ENCODE results near the gene COQ4.

COQ4 gene

DNA sequence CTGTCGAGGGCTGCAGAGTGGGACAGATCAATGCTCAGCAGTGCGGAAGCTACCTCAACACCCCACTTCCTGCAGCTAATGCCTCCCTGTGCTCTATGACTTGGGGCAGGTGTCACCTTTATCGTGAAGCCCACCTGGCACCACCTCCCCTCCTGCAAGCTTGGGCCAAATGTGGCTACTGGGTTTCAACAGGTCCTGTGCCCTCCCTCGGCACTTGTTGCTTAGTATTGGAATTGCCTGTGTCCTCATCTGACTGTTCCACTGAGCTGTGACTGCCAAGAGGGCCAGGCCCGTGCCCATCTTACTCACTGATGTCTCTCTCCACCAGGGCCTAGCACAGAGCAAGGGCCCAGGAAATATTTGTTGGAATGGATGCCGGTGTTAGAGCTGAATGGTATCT is 27.1 kb downstream of the COQ4 start:
- no peaks in the 10 kb centered on the region for H3F3A ChIP-seq (ENCODE audit: low read depth)
- no peaks in the 10 kb centered on the region for H4K20me1 ChIP-seq (ENCODE audit: insufficient read depth, low read length, poor library complexity, severe bottlenecking)
- H3K36me3 ChIP-seq (ENCODE audit: insufficient read depth, low read length), result peaks cover 3% of the 10 kb centered on the region; the same call in 1 of the 2 replicates
- no peak overlapping the region for H3K4me3 ChIP-seq (ENCODE audit: low read length, poor library complexity, severe bottlenecking)
- no peaks in the 10 kb centered on the region for H3K4me1 ChIP-seq (ENCODE audit: insufficient read depth, low read length, poor library complexity, severe bottlenecking)
- no peaks in the 10 kb centered on the region for H3K9me3 ChIP-seq (ENCODE audit: insufficient read depth, low read depth, low read length)
- TF ChIP-seq EZH2phosphoT487 (IDR thresholded peaks at IDR 0.05; ENCODE audit: borderline replicate concordance), result no peak
- TF ChIP-seq, protein P1, sequence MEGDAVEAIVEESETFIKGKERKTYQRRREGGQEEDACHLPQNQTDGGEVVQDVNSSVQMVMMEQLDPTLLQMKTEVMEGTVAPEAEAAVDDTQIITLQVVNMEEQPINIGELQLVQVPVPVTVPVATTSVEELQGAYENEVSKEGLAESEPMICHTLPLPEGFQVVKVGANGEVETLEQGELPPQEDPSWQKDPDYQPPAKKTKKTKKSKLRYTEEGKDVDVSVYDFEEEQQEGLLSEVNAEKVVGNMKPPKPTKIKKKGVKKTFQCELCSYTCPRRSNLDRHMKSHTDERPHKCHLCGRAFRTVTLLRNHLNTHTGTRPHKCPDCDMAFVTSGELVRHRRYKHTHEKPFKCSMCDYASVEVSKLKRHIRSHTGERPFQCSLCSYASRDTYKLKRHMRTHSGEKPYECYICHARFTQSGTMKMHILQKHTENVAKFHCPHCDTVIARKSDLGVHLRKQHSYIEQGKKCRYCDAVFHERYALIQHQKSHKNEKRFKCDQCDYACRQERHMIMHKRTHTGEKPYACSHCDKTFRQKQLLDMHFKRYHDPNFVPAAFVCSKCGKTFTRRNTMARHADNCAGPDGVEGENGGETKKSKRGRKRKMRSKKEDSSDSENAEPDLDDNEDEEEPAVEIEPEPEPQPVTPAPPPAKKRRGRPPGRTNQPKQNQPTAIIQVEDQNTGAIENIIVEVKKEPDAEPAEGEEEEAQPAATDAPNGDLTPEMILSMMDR (conservative IDR thresholded peaks at IDR 0.05; ENCODE audit: low read length), result no peak
- H3K4me2 ChIP-seq (ENCODE audit: low read depth, low read length, poor library complexity, severe bottlenecking), result no peak overlapping the region
- H2AFZ ChIP-seq (ENCODE audit: low read length), result no peak overlapping the region
- H3K27me3 ChIP-seq (ENCODE audit: insufficient read depth, low read length, poor library complexity, severe bottlenecking), result no peaks in the 10 kb centered on the region
- H3K9me2 ChIP-seq (replicated peaks; ENCODE audit: low read depth, low read length), result no peaks in the 10 kb centered on the region
- no peaks in the 10 kb centered on the region for H3K79me2 ChIP-seq (ENCODE audit: insufficient read depth, low read length)
- no peak overlapping the region for H3K9ac ChIP-seq (ENCODE audit: low read depth, low read length, poor library complexity, severe bottlenecking)

DNA sequence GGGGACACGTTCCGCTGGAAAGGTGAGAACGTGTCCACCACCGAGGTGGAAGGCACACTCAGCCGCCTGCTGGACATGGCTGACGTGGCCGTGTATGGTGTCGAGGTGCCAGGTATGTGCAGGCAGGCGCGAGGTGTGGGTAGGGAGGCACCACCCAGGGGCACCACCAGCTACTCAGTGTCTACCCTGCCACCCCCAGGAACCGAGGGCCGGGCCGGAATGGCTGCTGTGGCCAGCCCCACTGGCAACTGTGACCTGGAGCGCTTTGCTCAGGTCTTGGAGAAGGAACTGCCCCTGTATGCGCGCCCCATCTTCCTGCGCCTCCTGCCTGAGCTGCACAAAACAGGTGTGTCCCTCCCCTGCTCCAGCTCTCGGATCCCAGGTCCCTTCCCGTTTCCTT is 32.8 kb downstream of the COQ4 start:
- no peaks in the 10 kb centered on the region for H3K27me3 ChIP-seq (ENCODE audit: insufficient read depth, low read length, poor library complexity, severe bottlenecking)
- no peak overlapping the region for H2AFZ ChIP-seq (ENCODE audit: low read length)
- H3K4me3 ChIP-seq (ENCODE audit: low read length, poor library complexity, severe bottlenecking), result no peak overlapping the region
- no peaks in the 10 kb centered on the region for H3K9me3 ChIP-seq (ENCODE audit: insufficient read depth, low read depth, low read length)
- H3K4me2 ChIP-seq (ENCODE audit: low read depth, low read length, poor library complexity, severe bottlenecking), result no peak overlapping the region
- H4K20me1 ChIP-seq (ENCODE audit: insufficient read depth, low read length, poor library complexity, severe bottlenecking), result no peaks in the 10 kb centered on the region
- H3K36me3 ChIP-seq (ENCODE audit: insufficient read depth, low read length), result peaks cover 3% of the 10 kb centered on the region; the same call in 1 of the 2 replicates
- H3F3A ChIP-seq (ENCODE audit: low read depth), result no peaks in the 10 kb centered on the region
- no peak for TF ChIP-seq EZH2phosphoT487 (IDR thresholded peaks at IDR 0.05; ENCODE audit: borderline replicate concordance)
- TF ChIP-seq, protein P1 (conservative IDR thresholded peaks at IDR 0.05; ENCODE audit: low read length), result no peak
- H3K9me2 ChIP-seq (replicated peaks; ENCODE audit: low read depth, low read length), result no peaks in the 10 kb centered on the region
- no peaks in the 10 kb centered on the region for H3K79me2 ChIP-seq (ENCODE audit: insufficient read depth, low read length)
- no peak overlapping the region for H3K9ac ChIP-seq (ENCODE audit: low read depth, low read length, poor library complexity, severe bottlenecking)
- H3K4me1 ChIP-seq (ENCODE audit: insufficient read depth, low read length, poor library complexity, severe bottlenecking), result no peaks in the 10 kb centered on the region

DNA sequence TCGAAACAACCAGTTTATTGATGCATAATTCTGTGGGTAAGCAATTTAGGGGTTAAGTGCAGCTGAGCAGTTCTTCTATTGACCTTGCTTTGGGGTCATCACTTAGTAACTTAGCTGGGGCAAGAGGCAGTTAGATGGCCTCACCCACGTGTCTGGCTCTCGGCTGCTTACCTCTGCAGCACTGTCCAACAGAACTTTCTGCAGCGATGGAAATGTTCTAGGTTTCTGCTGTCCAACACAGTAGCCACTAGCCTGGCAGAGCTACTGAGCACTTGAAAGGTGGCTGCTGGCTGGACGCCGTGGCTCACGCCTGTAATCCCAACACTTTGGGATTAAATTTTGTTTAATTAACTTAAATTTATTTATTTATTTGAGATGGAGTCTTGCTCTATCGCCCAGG is 35.5 kb downstream of the COQ4 start:
- Histone ChIP-seq H3F3A (ENCODE audit: low read depth) (no peaks in the 10 kb centered on the region), H3K4me3 (ENCODE audit: low read length, poor library complexity, severe bottlenecking) (no peak overlapping the region), H3K36me3 (ENCODE audit: insufficient read depth, low read length) (no peaks in the 10 kb centered on the region), H3K4me2 (ENCODE audit: low read depth, low read length, poor library complexity, severe bottlenecking) (no peak overlapping the region), H3K4me1 (ENCODE audit: insufficient read depth, low read length, poor library complexity, severe bottlenecking) (no peaks in the 10 kb centered on the region), H3K27me3 (ENCODE audit: insufficient read depth, low read length, poor library complexity, severe bottlenecking) (no peaks in the 10 kb centered on the region), H3K9ac (ENCODE audit: low read depth, low read length, poor library complexity, severe bottlenecking) (no peak overlapping the region), H3K79me2 (ENCODE audit: insufficient read depth, low read length) (no peaks in the 10 kb centered on the region), H4K20me1 (ENCODE audit: insufficient read depth, low read length, poor library complexity, severe bottlenecking) (no peaks in the 10 kb centered on the region), H3K9me2 (replicated peaks; ENCODE audit: low read depth, low read length) (no peaks in the 10 kb centered on the region), H3K9me3 (ENCODE audit: insufficient read depth, low read depth, low read length) (no peaks in the 10 kb centered on the region), H2AFZ (ENCODE audit: low read length) (no peak overlapping the region)
- TF ChIP-seq, protein P1 (conservative IDR thresholded peaks at IDR 0.05; ENCODE audit: low read length), result no peak
- no peak for TF ChIP-seq EZH2phosphoT487 (IDR thresholded peaks at IDR 0.05; ENCODE audit: borderline replicate concordance)

Measured in Loucy (cell line).